ENCODE results near the gene CD207.
"Not testable (repeated sequence)": the region's sequence is repeated elsewhere in the genome, so short reads cannot be mapped to it uniquely, and the experiment has no call there.

Gene CD207

GRCh38 chr2:70835643-70836042 lies at the start of gene CD207:
CD207 (minus strand) TSS chr2:70835816; CDS start chr2:70835776, 40 bp downstream.
- DNase-seq = no peak

- not testable (repeated sequence) for DNase-seq
These were observed 42.9 kb upstream of the CD207 start for GRCh38 chr2:70878543-70878942.

GRCh38 chr2:70876138-70876537 lies 40.5 kb upstream of the CD207 start:
- DNase-seq = not testable (repeated sequence)

GRCh38 chr2:70873541-70873940 lies 37.9 kb upstream of the CD207 start:
- no peak for DNase-seq

- DNase-seq = peak; percentile 85
These were observed 36.0 kb upstream of the CD207 start for GRCh38 chr2:70871398-70872211.

GRCh38 chr2:70870790-70871189 lies 35.2 kb upstream of the CD207 start:
- DNase-seq = no peak

GRCh38 chr2:70868970-70869369 lies 33.4 kb upstream of the CD207 start:
- DNase-seq = no peak

GRCh38 chr2:70861777-70862625 lies 26.4 kb upstream of the CD207 start:
- peak; percentile 72 for DNase-seq

- no peak for DNase-seq
These were observed 20.1 kb upstream of the CD207 start for GRCh38 chr2:70855667-70856066.

GRCh38 chr2:70854411-70854810 lies 18.8 kb upstream of the CD207 start:
- no peak for DNase-seq

- no peak for DNase-seq
These were observed 17.2 kb upstream of the CD207 start for GRCh38 chr2:70852824-70853223.

- no peak for DNase-seq
These were observed 16.1 kb upstream of the CD207 start for GRCh38 chr2:70851704-70852103.

- no peak for DNase-seq
These were observed 15.3 kb upstream of the CD207 start for GRCh38 chr2:70850925-70851324.

- DNase-seq = no peak
These were observed 6.8 kb upstream of the CD207 start for GRCh38 chr2:70842401-70842800.

- no peak for DNase-seq
These were observed 2.6 kb upstream of the CD207 start for GRCh38 chr2:70837980-70838925.

GRCh38 chr2:70834881-70835280 lies 735 bp downstream of the CD207 start:
- no peak for DNase-seq

- no peak for DNase-seq
These were observed 1.5 kb downstream of the CD207 start for GRCh38 chr2:70834106-70834505.

- DNase-seq = no peak
These were observed 2.4 kb downstream of the CD207 start for GRCh38 chr2:70833246-70833645.

- no peak for DNase-seq
These were observed 3.2 kb downstream of the CD207 start for GRCh38 chr2:70832386-70832785.

GRCh38 chr2:70831861-70832260 lies 3.8 kb downstream of the CD207 start:
- no peak for DNase-seq

- DNase-seq = no peak
These were observed 5.2 kb downstream of the CD207 start for GRCh38 chr2:70830366-70830765.

GRCh38 chr2:70829916-70830315 lies 5.7 kb downstream of the CD207 start:
- DNase-seq = no peak
